Kasumi-1 (cell line): ENCODE results near the gene KIAA1614.
A peak's percentile ranks its signal among the peaks of the same experiment; 100 is the strongest.

ENCODE experiments used
- DNase-seq, 2 experiments: peaks; one replicate each; lab custom pipeline; 2025; lab: John Stamatoyannopoulos, UW

Gene KIAA1614, protein sequence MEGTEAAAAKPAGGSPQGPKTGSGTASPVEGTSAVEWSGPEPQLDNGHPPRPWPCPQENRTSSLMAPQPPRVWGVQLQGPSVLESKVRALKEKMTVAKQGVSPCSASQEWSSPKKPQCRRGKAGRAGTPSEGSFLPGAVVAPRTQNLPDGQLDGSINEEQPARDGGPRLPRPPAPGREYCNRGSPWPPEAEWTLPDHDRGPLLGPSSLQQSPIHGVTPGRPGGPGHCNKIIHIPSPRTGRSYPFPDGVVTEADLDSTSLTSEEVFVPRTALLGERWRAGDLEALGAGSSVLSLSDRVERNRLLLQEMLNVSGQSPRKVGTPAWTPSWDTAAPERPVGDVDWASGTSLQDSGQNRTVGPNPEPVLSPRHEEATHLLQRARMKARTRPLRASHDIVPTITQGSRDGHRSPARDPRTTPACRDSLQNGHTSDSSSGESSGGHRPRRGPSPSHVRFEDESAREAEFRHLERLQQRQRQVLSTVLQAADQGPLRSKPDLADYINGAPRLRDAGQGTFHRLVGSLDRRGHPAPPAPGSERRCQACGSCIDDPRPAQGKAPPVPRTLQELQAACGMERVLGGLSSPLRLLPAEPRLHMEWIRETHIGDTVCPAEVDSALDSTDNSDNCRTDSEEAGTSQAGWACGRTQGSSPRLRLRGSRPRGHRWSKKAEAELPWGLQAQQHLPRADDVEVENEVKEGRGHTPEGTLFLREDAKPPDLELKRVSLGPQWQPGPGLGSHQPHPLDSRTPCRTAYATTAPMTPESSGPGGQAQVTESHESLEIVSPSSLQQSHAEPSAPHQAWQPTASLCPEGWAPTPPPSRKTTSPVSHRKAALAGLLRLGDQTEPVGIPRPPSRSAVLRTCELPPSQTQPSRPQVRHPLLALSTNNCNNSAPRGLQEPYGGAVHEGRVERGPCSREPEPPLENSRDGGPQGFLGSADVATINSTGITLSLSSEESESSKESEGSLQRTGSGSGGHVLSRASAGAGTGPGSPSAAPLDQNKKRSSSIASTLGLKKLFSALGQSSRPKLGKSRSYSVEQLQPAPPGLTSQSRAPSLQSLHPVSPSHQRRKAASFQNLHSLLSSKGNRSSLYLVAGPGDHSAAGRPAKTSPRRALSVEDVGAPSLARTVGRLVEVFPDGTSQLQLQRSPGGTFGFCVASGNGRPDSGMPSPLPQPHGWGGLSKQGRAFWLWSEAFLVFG

DNA sequence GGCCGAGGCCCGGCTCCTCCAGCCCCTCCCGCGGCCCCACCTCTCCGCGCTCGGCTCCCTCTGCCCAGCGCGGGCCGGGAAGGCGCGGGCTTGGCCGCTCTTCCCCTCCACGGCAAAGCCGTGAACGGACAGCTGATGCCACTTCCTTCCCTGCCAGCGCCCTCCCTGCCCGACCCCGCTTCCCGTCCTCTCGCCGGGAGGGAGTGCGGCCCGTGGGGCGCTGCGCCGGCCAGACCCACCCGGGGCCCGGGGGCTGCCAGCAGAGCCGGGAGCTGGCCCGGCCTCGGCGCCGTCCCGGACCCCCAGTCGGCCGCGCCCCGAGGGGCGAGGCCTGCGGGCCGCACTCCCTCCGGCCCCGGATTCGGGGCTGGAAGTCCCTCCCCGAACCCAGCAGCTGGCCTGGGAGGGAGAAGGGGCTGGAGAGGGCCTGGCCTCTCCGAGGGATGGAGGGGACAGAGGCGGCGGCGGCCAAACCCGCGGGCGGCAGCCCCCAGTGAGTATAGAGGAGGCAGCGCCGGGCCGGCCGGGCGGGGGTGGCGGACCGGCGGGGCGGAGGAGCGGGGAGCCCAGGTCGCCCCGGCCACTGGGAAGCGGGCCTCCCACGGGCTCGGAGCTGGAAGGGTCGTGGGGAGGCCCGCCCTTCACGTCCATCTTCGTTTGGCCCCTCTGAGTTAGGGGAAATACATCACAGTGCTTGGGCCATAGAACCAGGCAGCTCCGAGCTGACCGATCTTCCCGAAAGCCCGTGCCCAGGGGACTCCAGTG is at the start of gene KIAA1614:
Gene KIAA1614, plus strand, starts transcription at position 97 of the 765 bp plus-strand sequence. Its CDS starts 347 bp downstream, at position 444.
- no peak for DNase-seq

DNA sequence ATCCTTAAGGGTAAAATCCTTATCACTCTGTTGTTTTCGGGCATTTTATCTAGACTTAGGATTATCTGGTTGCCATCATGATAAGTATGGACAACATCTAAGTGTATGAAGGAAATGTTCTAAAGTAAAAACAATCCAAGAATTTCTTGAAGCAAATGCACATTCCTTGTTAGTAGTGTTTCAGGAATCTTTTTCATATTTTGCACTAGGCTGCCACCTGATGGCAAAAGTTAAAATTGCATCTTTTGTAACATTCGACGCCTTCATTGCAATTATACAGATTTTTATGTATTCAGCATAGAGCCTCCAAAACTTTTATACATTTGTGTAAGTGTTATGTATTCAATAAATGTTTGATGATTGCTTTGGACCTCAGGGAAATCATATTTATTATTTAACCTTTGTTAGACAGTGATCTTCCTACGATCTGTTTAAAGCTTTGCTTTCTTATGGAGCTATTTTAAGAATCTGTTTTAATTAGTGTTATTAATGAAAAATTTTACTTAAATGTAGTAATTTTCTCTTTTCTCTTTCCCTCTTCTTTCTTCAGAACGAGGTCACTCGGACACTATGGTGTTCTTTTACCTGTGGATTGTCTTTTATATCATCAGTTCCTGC is 49.4 kb upstream of the KIAA1614 start:
- peak; percentile 45 to 50 for DNase-seq

GRCh38 chr1:180881806-180882509 is 30.7 kb upstream of the KIAA1614 start:
- peak; percentile 75 to 86 for DNase-seq

GRCh38 chr1:180884588-180885300 is 28.0 kb upstream of the KIAA1614 start:
- no peak for DNase-seq

GRCh38 chr1:180886338-180886737 is 26.4 kb upstream of the KIAA1614 start:
- DNase-seq, result no peak

GRCh38 chr1:180887841-180888240 is 24.9 kb upstream of the KIAA1614 start:
- no peak for DNase-seq

GRCh38 chr1:180888870-180889269 is 23.8 kb upstream of the KIAA1614 start:
- peak in 1 of 2 experiments; percentile 9 for DNase-seq

DNA sequence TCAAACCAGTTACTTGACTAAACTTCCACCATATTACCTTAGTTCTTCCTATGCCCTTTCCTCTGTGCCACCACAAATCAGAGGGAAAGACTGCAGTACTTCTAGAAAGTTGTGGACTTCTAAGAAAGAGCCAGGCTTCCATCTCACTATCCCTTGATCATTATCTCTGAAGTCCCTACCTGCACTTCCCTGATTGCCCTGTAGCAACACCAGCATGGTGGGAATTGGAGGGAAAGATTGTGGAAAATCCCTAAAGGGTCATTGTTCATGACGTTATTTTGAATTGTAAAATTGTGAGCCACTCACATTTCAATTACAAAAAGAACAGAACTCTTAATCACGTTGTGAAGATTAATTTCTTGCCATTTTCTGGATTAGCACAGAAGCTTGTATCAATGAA is 23.4 kb upstream of the KIAA1614 start:
- no peak for DNase-seq

DNA sequence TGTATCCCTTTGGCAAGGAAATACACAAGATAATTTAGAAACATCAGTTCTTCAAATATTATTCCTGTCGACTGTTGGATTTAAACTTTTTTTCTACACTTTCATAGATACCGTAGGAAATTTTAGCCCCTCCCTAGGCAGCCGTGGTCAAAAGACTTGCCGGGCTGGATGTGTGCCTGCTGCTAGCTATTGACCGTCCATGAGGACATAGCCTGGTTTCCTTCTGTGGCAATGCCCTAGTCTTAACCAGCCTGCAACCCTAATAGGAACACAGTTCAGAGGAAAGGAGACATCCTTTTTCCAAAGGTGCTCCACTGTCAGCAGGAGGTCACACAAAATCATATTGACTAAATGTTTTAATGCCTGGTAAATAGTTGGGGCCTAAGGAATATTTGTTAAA is 20.4 kb upstream of the KIAA1614 start:
- no peak for DNase-seq

GRCh38 chr1:180892675-180893074 is 20.0 kb upstream of the KIAA1614 start:
- no peak for DNase-seq

GRCh38 chr1:180893614-180894013 is 19.1 kb upstream of the KIAA1614 start:
- DNase-seq, result no peak

GRCh38 chr1:180896161-180896560 is 16.5 kb upstream of the KIAA1614 start:
- no peak for DNase-seq

- no peak for DNase-seq
These were observed 14.1 kb upstream of the KIAA1614 start for GRCh38 chr1:180898441-180899219.

- no peak for DNase-seq
These were observed 13.4 kb upstream of the KIAA1614 start for GRCh38 chr1:180899262-180899661.

DNA sequence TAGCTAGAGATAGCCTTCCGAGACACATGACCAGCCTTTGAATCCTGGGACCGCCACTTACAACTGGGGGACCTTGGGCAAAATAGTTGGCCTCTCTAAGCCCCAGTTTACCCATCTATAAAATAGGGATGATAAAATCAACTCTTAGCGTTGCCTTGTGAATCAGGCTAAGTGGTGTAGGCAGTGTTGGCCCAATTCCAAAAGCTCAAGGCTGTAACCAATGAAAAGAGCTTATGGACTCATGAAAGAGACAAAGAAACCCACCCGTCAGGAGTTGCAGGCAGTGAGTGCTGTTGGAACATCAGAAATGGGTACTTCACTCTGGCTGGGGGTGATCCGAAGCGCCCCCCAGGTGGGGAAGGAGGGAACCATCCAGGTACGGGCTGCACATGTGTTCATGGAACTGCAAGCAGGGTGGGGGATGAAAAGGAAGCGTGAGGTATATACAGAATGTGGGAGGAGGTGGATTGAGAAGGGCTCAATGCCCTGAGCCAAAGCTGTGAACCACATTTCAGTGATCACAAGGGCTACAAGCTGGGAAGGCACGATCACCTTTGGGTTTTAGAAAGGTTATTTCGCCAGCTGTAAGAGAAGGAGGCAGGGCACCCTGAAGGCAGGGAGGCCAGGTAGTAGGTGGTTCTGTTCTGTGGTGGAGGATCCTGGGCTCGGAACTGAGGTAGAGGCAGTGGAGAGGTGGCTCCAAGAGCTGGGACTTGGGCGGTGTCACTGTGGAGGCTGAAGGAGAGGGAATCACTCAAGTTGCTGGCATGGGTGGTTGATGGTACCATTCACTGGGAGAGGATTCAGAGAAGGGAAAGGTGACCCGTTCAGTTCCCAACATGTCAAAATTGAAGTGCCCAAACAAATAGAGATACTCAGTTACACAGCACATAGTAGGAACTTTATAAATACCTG is 11.4 kb upstream of the KIAA1614 start:
- DNase-seq, result no peak

DNA sequence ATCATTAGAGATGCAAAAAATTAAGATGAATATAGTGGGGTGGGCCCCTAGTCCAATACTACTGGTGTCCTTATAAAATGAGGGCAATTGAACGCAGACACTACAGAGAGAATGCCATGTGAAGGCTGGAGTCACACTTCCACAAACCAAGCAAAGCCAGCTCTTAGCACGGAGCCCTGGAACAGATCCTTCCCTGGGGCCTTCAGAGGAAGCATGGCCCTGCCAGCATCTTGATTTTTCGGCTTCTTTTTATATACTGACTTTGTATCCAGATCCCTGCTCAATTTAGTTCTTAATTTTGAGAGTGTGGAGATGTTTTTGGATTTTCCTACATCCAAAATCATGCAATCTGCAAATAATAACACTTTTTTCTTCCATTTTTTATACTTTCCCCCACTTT is 10.2 kb upstream of the KIAA1614 start:
- DNase-seq, result no peak

GRCh38 chr1:180905927-180906326 is 6.8 kb upstream of the KIAA1614 start:
- DNase-seq, result no peak

- no peak for DNase-seq
These were observed 6.2 kb upstream of the KIAA1614 start for GRCh38 chr1:180906511-180906910.
